Astrocyte (in vitro differentiated cells and primary cell): Measurements from ENCODE around the gene ZNF138.

Experiments used
- EZH2 ChIP-seq: IDR thresholded peaks from 2 replicates; pipeline ENCODE4 v1.6.1; 2012; ENCODE audit warnings: mild to moderate bottlenecking, low read length, inconsistent platforms; ENCODE audit not compliant: insufficient read depth
- TF ChIP-seq, protein P1 (sequence below): IDR thresholded peaks from 2 replicates; pipeline ENCODE4 v1.5.1; 2011; ENCODE audit warnings: low read depth, mild to moderate bottlenecking, inconsistent platforms, low read length, moderate library complexity; ENCODE audit not compliant: insufficient read depth

DNA sequence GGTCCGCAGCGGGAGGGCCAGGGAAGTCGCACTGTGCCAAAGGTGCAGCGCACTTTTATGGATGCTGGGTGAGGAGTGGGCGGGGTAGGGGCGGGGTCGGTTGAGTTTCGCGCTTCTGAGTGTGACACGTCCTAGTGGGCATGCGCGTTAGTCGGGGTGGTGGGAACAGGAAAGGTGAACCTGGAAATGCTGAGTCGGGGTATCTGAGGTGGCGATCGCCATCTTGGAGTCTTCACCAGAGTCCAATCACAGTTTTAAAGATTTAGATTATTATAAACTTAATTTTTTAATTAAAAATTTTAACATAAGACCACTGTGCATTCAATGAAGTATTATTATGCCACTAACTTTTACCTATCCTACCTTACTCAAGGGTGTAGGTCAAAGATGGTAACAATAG lies 45.7 kb downstream of the ZNF138 start:
- TF ChIP-seq, protein P1, sequence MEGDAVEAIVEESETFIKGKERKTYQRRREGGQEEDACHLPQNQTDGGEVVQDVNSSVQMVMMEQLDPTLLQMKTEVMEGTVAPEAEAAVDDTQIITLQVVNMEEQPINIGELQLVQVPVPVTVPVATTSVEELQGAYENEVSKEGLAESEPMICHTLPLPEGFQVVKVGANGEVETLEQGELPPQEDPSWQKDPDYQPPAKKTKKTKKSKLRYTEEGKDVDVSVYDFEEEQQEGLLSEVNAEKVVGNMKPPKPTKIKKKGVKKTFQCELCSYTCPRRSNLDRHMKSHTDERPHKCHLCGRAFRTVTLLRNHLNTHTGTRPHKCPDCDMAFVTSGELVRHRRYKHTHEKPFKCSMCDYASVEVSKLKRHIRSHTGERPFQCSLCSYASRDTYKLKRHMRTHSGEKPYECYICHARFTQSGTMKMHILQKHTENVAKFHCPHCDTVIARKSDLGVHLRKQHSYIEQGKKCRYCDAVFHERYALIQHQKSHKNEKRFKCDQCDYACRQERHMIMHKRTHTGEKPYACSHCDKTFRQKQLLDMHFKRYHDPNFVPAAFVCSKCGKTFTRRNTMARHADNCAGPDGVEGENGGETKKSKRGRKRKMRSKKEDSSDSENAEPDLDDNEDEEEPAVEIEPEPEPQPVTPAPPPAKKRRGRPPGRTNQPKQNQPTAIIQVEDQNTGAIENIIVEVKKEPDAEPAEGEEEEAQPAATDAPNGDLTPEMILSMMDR: no peak
- no peak for TF ChIP-seq EZH2
